OCI-LY7 (cell line): ENCODE data around the gene CLDN16.

Experiments
- EZH2phosphoT487 ChIP-seq: fragments of 200-600 bp; sonication (generic); IDR thresholded peaks from 2 replicates; pipeline ENCODE4 v1.6.1; 2018; ENCODE audit warnings: low read depth, borderline replicate concordance, mild to moderate bottlenecking, mixed run types, antibody characterized with exemption, low read length, moderate library complexity, mixed read lengths
- TF ChIP-seq, protein P1 (sequence below): fragments of 200-600 bp; sonication (generic); conservative IDR thresholded peaks from 2 replicates; pipeline ENCODE4 v1.5.1; 2014; ENCODE audit warnings: mild to moderate bottlenecking, antibody characterized with exemption, low read length, moderate library complexity, mixed read lengths

DNA sequence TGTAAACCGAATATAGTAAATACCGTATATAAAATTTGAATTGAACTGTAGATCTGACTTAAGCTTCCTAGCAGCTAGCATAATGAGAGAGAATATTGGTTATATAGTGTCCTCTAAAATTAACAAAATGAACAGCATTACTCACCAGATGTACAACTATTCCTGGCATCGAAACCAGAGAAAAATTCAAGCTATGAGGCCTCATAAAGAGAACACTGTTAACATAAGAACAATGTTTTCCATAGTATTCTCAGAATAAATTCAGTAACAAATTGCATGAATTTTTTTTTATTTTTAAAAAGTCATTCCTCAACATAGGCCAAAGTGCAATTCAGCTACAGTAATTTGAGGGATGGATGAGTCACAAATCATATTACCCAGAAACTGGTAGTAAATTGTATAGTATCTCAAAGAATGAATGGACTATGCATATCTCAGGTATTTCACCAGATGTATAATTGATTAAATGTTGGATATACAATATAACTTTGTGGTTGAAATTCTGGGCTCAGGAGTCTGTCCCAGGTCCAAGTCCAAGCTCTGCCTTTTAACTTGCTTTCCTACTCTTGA is 56.7 kb downstream of the CLDN16 start:
- TF ChIP-seq, protein P1, sequence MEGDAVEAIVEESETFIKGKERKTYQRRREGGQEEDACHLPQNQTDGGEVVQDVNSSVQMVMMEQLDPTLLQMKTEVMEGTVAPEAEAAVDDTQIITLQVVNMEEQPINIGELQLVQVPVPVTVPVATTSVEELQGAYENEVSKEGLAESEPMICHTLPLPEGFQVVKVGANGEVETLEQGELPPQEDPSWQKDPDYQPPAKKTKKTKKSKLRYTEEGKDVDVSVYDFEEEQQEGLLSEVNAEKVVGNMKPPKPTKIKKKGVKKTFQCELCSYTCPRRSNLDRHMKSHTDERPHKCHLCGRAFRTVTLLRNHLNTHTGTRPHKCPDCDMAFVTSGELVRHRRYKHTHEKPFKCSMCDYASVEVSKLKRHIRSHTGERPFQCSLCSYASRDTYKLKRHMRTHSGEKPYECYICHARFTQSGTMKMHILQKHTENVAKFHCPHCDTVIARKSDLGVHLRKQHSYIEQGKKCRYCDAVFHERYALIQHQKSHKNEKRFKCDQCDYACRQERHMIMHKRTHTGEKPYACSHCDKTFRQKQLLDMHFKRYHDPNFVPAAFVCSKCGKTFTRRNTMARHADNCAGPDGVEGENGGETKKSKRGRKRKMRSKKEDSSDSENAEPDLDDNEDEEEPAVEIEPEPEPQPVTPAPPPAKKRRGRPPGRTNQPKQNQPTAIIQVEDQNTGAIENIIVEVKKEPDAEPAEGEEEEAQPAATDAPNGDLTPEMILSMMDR = no peak
- TF ChIP-seq EZH2phosphoT487 = no peak
